Left forelimb (tissue), 1 donor: ENCODE results near the gene PTH2.

Experiments used
- DNase-seq: peaks from one replicate; pipeline ENCODE4 v3.0.0-alpha.2; 2018; ENCODE audit warnings: low spot score

PTH2 gene

DNA sequence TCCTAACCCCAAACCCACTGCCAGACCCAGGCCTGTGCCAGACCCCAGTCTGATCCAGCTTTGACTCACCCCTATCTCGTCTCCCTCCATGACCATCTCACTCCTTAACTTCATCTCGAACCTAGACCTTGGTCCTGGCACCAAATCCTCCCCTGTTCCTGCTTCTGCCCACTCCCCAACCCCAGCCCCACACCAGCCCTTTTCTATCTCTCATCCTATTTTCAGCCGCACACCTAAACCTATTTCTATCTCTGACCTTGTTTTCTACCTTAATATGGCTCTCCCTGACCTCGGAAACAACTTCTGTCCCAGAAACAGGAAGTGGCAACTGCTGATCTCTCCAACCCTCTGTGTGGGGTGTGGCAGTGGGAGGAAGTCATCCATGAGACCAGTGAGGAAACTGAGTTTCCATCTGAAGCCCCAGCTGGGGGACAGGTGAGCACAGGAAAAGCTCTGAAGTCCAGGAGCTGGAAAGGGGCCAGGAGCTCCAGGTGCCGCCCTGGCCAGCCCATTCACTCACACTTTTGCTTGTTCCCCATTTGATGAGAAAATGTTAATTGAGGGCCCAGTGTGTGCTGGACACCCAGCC is 13.7 kb downstream of the PTH2 start:
- no peak for DNase-seq

DNA sequence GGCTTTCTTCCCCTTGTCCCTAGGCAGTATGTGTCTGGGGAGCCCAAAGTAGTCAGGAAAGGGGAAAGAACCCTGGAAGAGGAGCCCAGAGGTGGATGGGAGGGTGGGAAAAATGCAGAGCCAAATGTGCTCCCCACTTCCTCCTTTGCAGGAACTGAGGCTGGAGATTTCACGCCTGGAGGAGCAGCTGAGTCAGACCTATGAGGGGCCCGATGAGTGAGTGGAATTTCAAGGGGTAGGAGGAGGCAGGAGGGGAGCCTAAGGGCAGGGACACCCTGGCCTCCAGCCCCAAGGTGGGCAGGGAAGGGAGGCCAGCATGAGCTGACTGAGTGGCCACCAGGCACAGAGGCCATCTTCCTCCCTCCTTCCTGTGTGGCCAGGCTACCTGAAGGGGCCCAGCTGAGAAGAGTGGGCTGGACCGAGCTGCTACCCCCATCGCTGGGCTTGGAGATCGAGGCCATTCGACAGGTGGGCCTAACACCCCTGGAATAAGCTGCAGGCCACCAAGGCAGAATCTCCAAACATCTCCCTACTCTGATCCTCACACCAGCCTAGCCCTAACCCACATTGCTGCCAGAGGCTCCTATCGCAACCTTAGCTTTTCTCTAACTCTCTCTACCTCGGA is 14.3 kb downstream of the PTH2 start:
- DNase-seq, result no peak

DNA sequence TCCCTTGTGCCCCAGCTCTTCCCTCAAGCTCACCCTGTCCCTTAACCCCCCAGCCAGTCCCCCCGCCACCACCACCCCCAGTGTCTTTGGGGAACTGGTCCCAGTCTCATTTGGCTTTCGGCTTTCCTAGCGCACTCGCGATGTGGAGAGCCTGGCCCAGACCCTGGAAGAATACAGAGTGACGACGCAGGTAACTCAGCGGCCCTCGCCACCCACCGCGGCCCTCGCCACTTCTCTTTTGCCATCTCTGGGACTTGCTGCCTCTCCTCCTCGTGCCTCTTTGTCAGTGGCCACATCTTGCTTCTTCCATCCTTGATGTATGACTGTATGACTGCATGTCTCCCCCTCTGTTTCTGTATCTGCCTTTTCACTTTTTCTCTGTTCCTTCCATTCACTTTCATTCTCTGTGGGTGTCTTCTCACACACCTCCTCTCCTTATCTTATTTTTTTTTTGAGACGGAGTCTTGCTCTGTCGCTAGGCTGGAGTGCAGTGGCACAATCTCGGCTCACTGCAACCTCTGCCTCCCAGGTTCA is 15.7 kb downstream of the PTH2 start:
- no peak for DNase-seq

DNA sequence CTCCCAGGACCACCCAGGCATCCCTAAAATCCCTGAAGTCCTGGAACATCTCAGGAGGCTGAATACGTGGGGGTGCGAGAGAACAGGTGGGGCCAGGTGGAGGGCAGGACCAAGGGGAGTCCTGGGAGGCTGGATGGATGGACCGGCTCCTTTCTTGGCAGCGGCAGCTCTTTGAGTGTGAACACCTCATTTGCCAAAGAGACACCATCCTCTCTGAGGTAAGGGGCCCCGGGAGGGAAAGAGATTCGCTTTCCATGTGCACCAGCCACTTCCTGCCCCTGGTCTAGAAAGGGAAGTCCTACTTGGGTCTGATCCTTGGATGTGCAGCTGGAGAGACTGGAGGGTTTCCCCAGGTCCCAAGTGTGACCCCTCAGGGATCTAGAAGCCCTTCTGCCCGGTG is 16.2 kb downstream of the PTH2 start:
- no peak for DNase-seq

DNA sequence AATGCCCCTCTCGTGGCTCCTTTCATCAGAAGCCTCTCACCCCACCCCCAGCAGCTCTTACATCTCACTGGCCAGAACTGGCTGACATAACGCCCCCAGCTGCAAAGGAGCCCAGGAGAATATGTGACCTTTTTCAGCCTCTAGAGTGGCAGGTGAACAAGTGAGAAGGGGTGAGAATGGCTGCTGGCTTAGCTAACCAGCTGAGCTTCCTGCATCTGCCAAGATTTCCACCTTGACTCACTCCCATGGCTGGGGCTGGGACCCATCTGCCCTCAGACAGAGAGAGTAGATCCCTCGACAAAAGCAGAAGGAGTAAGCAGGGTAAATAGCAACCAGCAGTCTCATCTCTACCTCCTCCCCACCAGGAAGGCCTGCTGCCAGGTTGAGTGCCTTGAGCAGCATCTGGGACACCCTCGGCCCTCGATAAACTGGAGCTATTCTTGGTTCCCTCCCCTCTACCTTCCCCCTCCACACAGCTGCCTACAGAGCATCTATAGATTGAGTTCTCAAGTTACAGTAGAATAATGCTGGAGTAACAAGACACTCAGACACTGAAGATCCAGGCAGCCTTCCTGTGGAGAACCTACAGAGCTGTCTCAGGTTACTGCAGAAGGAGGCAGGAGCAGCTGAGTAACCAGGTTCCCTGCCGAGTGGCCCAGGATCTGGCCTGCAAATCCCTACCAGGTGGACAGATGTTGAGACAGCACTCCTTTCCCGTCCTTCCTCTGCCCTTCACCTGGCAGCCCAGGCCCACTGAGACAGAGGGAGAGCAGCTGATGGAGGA is 19.6 kb downstream of the PTH2 start:
- no peak for DNase-seq

DNA sequence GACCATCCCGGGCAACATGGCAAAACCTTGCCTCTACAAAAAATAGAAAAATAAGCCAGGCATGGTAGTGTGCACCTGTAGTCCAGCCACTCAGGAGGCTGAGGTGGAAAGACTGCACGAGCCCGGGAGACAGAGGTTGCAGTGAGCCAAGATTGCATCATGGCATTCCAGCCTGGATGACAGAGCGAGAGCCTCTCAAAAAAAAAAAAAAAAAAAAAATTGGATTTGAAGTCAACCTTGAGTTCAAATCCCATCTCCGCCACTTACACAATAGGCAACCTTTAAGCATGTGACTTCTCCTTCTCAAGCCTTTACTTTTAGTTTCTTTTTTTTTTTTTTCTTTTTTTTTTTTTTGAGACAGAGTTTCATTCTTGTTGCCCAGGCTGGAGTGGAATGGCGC is 23.2 kb downstream of the PTH2 start:
- no peak for DNase-seq

DNA sequence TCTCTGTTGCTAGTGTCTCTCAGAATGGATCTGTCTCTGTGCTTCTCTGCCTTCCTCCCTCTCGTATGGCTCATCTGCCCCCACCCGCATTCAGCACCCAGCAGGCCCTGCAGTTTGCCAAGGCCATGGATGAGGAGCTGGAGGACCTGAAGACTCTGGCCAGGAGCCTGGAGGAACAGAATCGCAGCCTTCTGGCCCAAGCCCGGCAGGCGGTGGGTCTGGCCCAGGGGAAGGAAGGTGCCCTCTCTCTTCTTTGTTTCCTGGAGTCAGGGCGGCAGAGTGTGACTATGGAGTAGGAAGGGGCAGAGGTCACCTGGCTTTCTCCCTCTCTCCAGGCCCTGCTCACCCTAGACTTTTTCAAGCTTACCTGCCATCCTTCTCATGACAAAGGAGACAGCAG is 24.3 kb downstream of the PTH2 start:
- no peak for DNase-seq

DNA sequence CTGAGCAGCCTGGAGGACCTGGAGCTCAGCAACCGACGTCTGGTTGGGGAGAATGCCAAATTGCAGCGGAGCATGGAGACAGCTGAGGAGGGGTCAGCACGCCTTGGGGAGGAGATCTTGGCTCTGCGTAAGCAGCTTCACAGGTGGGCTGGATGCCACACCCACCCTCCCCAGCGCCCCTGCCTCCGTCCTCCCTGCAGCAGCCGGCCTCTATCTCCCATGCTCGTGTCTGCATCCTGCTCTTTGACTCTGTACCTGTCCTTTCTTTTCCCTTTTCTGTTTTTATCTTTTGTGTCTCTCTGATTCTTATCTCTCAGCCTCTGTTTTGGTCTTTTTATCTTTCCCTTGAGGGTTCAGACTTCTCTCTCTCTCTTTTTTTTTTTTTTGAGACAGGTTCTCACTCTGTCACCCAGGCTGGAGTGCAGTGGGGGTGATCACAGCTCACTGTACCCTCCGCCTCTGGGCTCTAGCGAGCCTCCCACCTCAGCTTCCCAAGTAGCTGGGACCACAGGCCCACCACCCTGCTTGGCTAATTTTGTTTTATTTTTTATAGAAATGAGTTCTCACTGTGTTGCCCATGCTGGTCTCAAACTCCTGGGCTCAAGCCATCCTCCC is 25.1 kb downstream of the PTH2 start:
- no peak for DNase-seq

DNA sequence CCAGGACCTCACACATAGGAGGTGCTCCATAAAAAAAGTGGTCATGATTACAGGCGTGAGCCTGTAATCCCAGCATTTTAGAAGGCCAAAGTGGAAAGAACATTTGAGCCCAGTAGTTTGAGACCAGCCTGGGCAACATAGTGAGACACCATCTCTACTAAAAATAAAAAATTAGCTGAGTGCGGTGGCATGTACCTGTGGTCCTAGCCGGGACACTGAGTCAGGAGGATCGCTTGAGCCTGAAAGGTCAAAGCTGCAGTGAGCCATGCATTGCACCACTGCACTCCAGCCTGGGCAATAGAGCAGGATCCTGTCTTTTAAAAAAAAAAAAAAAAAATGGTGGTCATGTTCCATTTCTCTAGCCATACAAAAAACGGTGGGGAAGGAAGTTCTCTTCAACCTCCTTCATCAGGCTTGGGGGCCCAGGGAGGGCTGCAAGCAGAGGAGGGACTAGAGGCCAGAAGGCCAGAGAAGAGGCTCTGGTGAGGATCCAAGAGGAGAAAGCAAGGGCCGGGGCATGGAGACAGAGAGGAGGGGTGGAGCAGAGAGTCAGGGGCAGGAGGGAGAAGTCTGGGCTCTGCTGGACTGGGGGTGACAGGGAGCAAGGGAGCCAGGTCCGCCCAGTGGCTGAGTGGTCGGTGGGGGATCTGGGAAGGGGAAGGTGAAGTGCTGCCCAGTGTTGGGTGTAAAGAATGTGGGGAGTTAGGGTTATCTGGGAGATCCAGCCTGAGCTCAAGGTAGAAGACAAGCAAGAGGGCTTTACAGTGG is 26.3 kb downstream of the PTH2 start:
- no peak for DNase-seq

DNA sequence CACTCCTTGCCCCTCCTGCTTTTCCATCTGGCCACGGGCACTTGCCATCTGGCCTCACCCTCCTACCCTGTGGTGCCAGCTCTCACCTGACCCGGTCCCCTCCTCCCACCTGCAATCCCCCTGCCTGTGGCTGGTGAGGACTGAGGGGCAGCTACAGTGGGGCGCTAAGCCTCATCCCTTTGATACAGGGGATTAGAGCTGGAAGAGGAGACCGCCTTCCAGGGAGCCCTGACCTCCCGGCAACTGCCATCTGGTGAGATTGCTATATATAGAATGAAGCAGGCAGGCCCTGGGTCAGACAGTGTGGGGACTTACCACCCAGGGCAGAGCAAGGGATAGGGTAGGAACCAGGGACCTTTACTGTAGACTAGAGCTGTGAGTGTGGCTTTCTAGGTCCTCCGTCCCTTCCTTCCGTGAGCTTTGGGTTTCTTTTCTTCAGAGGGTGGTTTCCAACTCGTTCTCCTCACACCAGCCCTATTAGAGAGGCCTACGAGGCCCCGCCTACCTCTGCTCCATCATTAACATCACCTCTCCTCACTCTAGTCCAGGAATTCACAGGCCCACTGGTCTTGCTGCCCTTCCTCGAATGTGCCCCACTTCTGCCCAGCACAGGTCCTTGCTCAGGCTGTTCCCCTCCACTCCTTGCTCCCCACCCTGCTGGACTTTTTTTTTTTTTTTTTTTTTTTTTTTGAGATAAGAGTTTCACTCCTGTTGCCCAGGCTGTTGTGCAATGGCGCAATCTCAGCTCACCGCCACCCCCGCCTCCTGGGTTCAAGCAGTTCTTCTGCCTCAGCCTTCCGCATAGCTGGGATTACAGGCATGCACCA is 27.4 kb downstream of the PTH2 start:
- DNase-seq, result no peak

DNA sequence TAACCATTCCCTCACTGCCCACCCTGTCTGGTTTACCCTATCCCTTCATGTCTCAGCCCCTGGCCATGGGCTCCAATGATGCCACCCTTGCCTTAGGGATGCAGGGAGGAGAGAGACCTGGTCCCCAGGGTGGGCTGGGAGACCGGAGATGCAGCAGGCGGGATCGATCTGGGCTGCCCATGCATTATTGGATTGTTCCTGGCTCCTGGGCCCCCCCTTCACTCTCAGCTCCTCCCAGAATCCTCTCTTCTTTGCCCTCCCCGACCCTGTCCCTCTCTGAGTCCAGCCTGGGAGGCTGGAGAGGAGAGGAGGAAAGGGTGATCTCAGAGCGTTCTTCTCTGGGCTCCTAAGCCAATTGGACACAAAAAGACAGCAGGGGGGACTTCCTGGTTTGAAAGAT is 29.4 kb downstream of the PTH2 start:
- no peak for DNase-seq

DNA sequence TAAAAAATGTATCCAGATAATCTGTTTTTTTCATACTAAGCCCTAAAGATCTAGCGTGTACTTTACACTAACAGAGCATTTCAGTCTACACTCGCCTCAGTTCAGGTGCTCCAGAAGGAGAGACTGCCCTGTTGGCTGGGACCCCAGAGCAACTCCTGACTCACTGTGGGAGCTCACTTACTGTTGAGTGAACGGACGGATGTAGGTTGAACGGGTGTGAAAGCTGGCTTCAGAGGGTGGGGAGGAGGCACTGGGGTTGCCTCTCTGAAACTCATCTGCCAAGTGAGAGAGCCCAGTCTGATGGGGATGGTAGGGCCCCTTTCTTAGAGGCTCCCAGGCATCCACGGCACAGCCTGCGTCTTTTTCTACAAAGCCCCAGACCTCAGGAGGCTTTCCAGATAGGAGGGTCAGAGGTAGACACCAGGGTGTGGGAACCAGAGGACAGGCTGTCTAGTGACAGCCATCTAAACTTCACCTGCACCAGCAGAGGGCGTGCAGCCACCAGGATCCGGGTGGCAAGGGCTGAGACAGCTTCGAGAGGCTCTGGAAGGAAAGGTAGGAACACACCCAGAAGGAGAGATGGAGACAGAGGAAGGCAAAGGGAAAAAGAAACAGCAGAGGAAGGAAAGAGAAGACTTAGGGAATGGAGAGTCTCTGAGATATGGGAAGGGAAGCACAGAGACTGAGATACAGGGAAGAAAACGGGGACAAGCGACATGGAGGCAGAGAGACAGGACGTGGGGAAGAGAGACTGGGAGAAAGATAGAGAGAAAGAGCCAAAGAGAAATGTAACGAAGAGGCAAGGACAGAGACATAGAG is 31.5 kb downstream of the PTH2 start:
- peak; percentile 81 for DNase-seq

DNA sequence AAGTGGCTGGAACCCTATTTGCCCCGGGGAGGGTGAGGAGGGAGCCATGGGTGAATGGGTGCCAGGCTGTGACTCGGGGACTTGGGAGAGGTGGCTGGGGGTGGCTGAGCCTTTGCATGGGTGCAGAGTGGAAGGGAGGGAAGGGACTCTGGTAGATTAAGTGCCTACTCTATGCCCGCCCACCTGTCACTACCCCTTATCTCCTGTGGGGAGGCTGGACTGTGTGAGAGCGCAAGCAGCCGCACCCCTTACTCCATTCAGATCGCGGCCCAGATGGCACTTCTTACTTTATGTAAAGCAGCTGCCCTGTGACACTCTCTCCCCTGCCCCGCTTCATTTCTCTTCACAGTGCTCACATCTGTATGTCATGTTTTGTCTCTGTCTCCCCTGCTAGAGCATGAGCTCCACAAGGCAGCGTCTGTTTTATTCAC is 32.3 kb downstream of the PTH2 start:
- no peak for DNase-seq

DNA sequence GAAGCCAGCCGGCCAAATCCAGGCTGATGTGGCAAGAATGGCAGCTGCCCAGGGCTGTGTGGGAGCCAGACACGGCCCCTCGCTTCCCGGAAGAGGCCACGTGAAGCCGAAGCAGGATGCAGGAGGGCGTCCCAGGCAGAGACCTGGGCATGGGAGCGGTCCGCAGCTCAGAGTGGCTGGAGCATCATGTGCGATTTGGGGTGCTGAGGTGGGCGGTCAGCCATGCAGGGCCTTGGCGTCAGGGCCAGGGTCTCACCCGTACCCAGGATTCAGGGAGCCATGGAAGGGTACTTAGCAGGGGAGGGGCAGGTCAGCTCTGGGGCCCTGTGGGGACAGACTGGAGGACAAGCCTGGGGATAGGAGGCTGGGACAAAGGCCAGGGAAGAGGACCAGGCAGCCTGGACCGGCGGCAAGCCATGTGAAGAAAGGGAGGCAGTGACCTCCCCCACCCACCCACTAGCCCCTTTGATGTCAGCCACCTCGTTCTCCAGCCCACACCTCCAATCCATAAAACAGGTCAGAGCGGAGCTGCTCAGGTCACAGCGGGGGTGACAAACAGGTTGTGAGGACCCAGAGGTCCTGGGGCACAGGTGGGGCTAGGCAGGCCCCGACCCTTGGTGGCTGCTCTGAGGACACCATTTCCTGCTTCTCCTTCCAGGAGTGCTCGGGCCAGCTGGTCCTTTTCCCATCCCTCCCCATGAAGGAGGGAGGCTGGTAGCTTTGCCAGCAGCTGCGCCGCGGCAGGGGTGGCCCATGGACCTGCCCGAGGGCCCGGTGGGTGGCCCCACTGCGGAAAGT is 32.9 kb downstream of the PTH2 start:
- no peak for DNase-seq

DNA sequence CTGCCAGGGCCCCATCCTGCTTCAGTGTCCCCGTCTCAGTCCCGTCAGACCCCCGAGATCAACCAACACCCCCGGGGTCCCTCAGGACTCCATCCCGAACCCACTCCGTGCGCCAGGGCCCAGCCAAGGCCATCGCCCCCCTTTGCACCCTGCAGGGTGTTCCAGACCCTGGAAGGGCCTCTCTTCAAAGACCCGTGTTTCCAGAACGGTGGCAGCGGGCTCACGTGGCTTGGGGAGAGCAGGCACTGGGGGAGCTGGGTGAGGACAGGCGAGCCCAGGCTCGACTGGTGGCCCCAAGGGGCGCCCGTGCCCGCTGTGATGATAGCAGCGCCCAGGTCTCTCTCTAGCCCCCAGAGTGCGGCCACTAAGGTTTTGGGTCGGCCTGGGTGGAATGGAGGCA is 33.8 kb downstream of the PTH2 start:
- no peak for DNase-seq

DNA sequence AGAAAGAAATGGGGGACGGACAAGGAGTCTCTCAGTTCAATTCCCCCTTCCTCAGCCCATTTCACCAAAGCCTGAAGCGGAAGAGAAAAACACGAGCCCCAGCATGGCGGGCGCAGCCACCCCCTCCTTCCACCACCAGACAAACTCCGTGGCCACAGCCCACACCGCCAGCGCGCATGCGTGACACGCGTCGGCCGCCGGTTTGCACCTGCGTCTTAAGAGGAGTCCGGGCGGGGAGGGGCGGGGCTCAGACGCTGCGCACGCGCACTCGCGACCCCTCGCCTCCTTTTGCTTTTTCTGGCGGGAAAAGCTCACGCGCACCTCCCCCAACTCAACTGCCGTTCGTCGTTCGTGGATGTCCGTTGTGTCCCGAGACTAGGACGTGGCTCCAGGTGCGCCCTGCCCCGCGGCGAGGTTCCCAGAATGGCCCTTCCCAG is 35.3 kb downstream of the PTH2 start, which contains the start of gene KASH5:
Gene KASH5 (plus strand): TSS at position 314 of the 437 bp plus-strand sequence. CDS start 2,635 bp downstream, outside the sequence.
- no peak for DNase-seq

DNA sequence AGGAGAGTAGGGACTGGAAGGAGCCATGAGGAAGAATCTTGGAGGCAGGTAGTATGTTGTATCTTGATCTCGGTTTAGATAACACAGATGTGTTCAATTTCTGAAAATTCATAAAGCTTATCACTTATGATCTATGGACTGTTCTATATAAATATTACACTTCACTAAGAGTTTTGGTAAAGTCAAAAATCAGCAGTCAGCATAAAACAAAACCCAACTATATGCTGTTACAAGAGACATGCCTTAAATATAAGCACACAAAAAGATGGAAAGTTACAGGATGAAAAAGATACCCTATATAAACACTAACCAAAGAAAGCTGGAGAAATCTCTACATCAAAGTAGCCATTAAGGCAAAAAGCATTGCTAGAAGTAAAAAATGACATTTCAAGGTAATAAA is 39.6 kb downstream of the PTH2 start:
- DNase-seq, result no peak

DNA sequence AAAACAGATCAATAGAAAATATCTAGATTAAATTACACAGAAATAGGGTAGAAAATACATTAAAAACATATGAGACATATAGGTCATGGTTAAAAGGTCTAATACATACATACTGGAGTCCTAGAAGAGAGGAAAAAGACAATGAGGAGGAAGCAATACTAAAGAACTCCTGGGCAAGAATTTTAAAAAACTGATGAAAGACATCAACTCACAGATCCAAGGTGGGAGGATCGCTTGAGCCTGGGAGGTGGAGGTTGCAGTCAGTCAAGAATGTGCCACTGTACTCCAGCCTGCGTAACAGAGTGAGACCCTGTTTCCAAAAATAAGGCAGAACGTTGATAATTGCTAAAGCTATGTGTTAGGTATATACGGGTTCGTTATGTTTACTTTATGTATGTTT is 40.6 kb downstream of the PTH2 start:
- no peak for DNase-seq

DNA sequence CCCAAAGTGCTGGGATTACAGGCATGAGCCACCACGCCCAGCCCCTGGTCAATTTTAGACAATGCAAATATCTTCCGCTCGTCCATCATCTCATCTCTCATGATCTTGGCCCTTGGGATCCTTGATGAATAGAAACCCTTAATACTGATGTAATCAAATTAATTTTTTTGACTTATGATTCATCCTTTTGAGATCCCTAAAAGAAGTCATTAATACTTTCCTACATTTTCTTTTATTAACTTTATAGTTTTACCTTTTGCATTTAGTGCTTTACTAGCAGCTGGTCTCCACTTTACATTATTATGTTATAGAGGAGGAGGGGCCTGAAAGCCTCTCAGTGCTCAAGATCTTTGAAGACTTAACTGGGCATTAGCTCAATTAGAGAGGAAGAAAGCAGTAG is 42.9 kb downstream of the PTH2 start:
- DNase-seq, result no peak
